COLO829 (cell line): ENCODE data around the gene SPDEF.

Source experiments
- DNase-seq: peaks from one replicate; pipeline ENCODE4 v3.0.0; 2012; ENCODE audit warnings: low spot score

SPDEF gene

GRCh38 chr6:34583861-34584604 lies 27.9 kb upstream of the SPDEF start:
- DNase-seq = no peak

DNA sequence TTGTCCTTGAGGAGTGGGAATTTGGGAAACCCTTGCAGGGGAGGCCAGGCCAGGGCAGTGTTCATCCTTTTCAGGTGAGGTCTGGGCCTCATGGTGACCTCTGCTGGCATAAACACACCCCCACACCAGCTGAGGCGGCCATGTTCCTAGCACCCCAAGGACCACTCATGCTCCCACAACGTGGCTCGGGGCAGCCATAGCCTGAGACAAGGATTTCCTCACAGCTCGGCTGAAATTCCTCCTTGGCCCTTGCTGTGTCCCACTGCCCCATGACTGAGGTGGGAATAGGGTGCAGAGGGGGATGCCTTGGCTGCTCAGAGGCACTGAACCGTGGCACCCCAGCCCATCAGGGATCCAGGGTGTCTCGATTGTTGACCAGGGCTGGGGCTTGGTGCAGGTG lies 27.3 kb upstream of the SPDEF start:
- no peak for DNase-seq

- DNase-seq = no peak
Observed at GRCh38 chr6:34581561-34581920, 25.4 kb upstream of the SPDEF start.

- no peak for DNase-seq
Observed at GRCh38 chr6:34580707-34581560, 24.8 kb upstream of the SPDEF start.

DNA sequence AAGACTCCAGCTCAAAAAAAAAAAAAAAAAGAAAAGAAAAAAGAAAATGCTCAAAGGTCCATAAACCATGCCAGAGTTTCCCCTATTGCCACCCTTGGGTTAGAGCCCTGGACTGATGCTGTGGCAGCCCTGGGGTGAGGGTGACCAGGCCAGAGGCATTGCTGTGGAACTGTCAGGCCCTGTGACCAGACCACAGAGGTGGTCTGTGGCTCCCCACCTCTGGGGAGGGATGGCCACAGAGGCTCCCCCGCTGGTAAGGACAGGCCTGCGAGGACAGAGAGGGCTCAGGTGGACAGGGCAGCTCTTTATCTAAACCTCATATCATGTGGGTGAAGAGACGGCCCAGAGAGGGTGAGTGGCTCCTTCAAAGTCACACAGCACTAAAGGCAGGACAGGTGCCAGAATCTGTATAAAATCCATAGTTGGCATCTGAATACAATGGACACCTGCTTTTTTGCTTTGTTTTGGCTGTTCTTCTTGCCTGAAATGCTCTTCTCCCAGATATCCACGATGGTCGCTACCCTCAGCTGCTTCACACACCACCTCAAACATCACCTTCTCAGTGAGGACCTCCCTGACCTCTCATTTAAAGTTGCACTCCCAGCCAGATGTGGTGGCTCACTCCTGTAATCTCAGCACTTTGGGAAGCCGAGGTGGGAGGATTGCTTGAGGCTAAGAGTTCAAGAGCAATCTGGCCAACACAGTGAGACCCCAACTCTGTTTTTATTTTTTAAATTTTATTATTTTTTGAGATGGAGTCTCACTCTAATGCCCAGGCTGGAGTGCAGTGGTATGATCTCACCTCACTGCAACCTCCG lies 22.5 kb upstream of the SPDEF start:
- DNase-seq = no peak

GRCh38 chr6:34576286-34576955 lies 20.3 kb upstream of the SPDEF start:
- DNase-seq = no peak

DNA sequence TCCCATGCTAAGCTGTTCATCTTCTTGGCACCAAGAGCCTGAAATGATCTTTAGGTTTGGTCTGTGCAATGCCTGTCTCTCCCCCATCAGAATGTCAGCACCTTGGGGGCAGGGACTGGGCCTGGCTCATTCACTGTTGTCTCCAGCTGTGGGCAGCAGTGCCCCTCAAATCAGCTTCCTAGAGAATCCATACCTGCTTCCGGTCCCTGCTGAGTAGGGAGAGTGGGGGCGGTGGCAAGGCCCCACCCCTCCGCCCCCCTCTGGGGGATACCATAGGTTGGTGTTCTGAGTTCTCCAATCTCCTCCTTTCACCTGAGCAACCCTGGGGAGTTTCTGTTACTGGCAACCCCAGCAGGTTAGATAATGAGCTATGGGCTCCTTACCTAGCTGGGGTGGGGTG lies 19.2 kb upstream of the SPDEF start:
- DNase-seq = no peak

DNA sequence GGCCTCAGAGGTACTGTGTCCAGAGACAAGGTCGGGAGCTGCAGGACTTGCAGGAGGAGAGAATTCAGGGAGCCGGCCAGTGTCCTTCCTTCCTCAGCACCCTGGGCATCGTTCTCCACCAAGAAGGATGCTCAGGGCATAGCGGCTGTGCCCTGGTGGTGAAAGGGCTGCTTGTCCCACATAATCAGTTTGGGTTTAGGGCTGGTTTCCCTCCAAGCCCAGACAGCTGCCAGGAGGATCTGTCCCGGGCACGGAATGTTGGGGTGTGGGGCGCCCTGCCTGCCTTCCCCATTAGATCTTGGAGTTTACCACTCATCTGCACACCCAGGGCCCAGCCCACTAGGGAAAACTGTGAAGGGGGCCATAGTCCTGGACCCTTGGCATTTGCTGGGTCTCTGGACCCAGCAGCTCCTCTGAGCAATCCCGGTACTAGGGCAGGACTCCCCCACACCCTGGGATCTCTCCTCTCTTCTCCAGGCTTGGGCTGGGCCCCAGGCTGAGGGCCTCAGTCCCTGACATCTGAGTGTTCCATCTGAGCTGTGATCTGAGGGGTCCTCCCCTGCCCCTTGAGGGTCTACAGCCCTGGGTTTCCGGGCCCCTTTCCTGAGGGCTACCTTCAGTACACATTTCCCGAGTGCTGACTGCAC lies 18.6 kb upstream of the SPDEF start:
- no peak for DNase-seq

DNA sequence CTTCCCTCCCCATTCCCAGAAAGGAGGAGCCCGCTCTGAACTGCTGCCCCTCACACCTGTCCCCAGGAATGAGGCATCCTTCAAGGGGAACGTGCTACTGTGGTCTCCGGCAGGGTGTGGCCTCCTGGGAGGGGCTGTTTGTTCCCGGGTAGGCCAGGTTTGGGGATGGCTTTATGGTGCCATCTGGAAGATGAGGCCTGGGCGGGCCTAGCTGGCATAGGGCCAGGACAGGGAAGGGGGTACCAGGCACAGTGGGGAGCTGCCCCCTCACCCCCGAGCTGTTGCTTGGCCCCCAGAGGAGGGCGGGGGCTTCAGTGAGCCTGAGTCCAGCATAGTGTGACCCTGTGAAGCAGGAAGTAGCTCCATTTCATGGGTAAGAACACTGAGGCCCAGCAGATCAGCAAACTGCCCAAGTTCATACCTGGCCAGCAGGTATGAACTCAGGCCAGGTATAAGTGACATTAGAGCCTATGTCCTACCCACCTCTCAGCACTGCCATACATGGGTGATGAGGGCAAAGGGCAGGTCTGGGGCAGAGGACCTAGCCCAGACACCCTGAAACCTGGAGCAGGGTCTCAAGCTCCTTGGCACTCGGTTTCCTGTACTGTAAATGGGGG lies 17.5 kb upstream of the SPDEF start:
- no peak for DNase-seq

- no peak for DNase-seq
Observed at GRCh38 chr6:34572585-34572984, 16.5 kb upstream of the SPDEF start.

DNA sequence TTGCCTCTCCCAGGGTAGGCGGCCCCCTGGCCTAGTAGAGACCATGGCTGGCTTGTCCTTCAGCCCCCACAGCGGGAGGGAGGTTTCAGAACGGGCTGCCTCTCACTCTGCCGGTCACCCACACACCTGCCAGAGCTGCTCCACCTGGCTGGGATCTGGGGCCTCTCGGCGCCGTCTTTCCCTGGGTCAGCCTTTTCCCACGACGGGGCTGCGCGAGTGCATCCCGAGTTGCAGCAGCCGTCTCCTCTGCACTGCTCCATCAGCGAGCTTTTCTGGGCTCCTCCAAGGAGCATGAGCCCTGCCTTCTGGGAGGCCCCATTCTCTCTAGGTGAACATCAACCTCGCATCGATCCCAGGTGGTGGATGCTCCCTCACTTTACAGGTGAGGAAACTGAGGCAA lies 15.9 kb upstream of the SPDEF start:
- DNase-seq = no peak

GRCh38 chr6:34571388-34571787 lies 15.3 kb upstream of the SPDEF start:
- no peak for DNase-seq

DNA sequence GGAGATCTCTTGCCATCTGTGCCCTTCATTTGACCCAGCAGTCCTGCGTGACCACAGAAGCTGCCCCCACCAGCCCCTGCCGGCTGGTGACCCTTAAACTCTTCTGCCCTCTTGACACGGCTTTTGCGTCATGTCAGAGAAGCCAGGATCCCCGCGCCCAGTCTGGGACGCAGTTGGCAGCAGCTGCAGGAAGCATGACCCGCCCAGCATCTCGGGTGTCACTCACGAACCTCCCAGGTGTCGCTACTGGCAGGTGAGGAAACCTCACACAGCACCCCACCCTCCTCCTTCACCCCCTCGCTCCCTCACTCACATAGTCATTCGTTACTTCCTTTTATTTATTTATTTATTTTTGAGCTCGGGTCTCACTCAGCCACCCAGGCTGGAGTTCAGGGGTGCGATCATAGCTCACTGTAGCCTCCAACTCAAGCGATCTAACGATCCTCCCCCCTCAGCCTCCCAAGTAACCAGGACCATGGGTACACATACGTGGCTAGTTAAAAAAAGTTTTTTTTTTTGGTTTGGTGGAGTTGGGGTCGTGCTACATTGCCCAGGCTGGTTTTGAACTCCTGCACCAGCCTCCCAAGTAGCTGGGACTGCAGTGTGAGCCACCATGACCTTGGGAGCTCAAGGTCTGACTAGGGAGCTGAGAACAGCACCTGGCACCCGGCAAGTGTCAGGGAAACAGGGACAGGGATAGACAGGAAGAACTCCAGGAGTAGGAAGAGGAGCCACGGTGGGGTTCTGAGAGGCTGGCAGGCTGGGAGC lies 14.1 kb upstream of the SPDEF start:
- DNase-seq = no peak

GRCh38 chr6:34569361-34569973 lies 13.3 kb upstream of the SPDEF start:
- DNase-seq = no peak

DNA sequence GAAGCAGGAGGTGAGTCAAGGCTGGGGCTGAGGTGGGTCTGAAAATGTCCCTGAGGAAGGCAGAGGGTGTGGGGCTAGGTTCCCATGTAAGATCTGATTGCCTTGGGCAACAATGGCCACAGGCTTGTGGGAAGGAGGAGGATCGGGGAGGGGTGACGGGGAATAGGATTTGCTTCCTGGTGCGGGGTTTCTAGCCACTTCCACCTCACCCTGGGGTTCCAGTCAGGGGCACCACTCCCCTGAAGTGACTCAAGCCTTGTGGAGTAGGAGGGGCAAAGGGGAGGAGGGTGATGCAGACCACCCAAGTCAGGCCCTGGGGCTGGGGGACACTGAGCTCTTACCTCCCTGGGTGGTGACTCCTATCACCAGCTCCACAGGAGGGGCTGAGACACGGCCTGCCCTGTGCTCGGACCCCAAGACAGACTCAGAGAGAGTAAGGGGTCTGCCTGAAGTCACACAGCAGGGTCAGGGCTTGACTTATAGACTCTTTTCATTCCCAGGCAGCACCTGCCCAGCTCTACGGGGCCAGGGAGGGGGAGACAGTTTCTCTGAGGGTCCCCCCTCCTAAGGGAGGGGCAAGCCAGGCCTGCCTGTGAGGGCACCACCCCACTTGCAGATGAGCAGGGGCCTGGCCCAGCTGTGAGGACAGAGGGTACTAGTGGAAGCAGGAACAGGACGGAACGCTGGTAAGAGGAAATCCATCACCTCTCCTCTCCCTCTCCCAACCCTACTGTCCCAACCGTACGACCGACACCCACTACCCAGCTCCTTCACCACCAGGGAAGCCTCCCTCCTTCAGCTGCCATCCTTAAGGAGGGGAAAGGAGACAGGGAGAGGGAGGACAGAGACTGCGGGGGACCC lies 12.4 kb upstream of the SPDEF start:
- no peak for DNase-seq

DNA sequence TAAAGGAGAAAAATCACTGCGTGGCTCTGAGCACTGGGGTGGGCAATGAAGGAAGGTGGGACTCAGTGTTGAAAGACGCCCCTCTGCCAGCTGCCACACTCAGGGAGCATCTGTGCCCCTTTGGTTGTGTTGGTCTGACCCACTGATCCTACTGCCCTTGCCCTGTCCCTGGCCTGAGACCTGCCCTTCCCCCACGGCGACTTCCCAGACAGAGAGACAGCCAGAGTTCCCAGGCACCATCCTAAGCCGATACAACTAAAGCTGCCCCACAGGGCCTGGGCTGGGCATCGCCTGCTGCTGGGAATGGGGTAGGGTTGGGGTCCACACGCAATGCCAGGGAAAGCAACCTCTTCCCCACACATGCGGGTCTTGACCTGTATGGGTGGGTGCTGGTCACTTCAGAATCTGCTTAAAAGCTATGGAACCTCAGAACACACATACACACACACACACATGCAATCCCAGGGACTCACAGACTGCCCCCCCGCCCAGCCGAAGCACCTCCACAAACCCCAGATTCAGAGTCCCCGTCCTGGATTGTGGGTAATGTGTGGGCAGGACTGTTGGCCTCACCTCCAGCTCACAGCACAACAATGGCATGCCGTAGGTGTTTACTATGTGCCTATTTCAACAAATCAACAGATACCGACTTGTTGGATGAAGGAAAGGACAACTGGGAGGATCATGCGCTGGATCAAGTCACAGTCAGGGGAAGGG lies 10.9 kb upstream of the SPDEF start:
- DNase-seq = no peak

DNA sequence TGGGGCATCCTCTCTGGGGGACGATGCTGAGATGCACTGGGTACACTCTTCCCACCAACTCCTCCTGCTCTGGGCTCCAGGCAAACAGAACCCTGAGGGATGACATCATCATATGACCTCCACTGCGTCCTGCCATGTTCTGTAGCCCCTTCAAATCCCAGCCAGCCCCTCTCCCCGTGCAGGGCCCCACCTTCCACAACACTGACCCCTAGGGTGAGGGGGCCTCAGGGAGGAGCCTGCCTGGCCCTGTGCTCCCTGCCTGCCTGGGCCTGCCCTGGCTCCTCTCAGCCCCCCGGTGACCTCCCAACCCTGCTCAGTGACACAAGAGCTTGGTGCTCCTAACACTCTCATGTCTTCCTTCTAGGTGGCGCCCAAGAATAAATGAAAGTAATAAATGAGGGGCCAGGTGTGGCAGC lies 9.6 kb upstream of the SPDEF start:
- no peak for DNase-seq

DNA sequence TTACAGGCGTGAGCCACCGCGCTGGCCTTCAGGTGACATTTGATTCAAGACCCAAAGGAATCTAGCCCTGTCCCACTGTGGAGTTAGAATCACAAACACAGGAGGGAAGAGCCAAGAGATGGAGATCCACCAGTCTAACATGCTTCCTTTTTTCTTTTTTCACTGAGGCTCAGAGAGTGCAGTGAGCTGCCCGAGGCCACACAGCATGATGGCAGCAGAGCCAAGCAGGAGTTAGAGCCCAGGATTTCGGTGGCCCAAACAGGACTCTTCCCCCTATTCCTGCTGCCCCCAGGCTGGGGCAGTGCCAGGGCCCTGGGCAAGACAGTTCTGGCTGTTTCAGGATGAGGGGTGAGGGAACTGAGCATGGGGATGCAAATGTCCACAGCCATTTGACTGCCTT lies 8.1 kb upstream of the SPDEF start:
- no peak for DNase-seq
